ENCODE data around the gene RAB18.
"Not testable (repeated sequence)": the region's sequence is repeated elsewhere in the genome, so short reads cannot be mapped to it uniquely, and the experiment has no call there.

The RAB18 gene

DNA sequence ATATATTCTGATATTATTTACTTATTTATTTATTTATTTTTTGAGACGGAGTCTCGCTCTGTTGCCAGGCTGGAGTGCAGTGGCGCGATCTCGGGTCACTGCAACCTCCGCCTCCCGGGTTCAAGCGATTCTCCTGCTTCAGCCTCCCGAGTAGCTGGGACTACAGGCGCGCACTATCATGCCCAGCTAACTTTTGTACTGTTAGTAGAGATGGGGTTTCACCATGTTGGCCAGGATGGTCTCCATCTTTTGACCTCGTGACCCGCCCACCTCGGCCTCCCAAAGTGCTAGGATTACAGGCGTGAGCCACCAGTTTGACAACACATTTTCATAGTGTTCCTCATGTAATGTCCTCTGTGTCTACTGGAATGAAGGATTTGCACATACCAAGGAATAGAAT, 1.4 kb downstream of the RAB18 start:
- DNase-seq, result not testable (repeated sequence)

DNA sequence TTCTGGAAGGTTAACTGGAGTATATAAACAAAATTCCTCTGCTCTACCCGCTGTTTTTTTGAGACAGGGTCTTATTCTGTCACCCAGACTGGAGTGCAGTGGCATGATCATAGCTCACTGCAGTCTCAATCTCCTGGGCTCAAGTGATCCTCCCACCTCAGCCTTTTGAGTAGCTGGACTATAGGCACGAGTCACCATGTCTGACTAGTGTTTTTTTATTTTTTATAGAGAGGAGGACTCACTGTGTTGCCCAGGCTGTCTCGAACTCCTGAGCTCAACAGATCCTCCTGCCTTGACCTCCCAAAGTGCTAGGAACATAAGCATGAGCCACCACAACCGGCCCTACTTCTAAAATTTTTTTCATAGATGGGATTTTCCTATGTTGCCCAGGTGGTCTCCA, 2.2 kb downstream of the RAB18 start:
- no peak for DNase-seq

DNA sequence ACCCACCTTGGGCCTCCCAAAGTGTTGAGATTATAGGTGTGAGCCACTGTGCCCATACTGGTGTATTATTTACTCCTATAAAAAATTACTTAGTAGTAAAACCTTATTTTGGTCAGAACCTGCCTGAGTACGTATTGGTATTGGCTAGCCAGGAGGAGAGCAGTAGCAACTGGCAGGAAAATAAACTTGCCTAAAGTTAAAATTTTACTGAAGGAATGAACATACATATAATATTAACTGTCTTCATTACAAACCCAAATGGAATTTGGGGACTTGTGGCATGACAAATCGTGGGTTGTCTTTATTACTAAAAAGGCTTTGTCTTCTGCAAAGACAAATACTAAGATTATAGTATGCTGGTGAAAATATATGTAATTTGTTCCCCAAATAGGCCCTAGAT, 8.4 kb downstream of the RAB18 start:
- DNase-seq, result no peak

DNA sequence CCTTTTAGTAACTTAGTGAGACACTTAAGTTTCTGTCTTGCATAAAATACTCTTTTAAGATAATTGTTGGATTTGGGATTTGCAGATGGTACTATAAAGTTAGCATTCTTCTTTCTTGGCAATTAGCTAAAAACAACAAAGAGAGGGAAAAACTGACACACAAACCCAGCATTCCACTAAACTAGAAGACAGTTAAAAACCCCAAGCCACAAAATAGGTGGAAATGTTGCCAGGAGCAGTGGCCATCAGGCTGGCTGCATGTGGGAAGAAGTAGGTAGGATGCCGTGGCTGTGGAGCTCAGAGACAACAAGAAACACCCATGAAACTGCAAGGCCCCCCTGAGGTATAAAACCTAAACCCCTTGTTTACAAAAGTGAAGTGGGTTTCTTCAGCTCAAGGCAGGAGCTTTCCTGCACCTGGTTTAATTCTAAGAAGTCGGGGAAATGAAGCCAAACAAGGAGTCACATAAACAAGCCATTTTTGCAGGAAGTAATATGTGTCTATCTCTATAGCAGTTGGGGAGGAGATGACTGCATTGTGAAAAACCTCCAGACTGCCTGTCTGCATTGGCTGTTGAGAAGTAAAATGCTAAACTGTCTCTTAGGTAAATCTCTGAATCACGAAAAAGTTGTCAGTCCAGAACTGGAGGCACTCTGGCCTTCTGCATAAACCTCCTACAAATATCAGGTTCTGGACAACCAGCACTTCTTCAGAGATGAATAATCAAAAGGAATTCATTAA, 9.5 kb downstream of the RAB18 start:
- no peak for DNase-seq

DNA sequence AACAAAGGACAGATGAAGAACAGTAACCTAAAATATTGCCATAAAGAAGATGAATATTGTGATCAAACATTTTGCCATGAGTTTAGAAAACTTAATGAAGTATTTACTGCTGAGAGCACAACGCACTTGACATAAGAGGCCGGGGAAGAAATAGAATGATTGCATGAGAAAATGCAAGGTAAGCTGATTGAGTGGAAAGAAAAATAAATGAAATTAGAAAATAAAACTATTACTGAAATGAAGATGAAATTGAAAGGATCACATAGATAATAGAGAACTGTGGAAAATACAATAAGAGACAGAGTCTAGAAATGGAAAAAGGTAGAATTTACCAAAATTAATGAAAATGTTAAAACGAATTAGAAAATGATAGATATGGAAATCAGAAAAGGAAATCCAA, 10.1 kb downstream of the RAB18 start:
- DNase-seq, result no peak

DNA sequence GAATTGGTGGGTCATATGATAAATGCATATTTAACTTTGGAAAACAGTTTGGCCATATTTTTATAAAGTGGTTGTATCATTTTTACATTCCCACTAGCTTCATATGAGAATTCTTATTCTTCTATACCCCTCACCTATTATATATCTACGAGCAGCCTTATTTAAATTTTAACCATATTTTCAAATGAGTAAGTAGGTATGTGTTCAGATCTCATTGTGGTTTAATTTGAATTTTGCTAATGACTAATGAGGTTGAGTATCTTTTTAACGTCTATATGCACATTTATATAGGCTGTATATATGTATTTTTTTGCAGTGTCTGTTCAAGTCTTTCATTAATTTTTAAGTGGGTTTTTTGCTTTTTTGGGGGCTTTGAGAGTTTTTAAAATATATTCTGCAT, 14.2 kb downstream of the RAB18 start:
- DNase-seq, result no peak

- no peak for DNase-seq
Observed at GRCh38 chr10:27525819-27526218, 21.7 kb downstream of the RAB18 start.

DNA sequence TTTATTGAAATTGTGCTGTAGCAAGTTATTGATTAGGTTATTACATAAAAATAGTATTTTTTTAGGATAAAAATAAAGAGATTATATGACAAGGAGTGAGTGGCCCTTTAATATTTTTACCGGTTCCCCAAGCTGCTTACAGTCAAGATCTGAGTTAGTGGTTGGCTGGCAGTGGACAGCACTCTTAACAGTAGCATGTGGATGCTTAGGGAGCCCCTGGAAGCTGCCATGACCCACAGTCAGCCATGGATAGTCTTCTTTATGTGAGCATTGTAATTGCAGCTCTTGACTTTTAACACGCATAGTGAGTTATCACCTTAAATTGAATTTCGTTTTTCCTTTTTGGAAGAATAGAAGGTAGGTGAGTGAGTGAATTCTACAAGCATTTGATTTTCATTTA, 22.1 kb downstream of the RAB18 start:
- no peak for DNase-seq

- DNase-seq, result no peak
Observed at GRCh38 chr10:27527666-27528295, 23.7 kb downstream of the RAB18 start.

DNA sequence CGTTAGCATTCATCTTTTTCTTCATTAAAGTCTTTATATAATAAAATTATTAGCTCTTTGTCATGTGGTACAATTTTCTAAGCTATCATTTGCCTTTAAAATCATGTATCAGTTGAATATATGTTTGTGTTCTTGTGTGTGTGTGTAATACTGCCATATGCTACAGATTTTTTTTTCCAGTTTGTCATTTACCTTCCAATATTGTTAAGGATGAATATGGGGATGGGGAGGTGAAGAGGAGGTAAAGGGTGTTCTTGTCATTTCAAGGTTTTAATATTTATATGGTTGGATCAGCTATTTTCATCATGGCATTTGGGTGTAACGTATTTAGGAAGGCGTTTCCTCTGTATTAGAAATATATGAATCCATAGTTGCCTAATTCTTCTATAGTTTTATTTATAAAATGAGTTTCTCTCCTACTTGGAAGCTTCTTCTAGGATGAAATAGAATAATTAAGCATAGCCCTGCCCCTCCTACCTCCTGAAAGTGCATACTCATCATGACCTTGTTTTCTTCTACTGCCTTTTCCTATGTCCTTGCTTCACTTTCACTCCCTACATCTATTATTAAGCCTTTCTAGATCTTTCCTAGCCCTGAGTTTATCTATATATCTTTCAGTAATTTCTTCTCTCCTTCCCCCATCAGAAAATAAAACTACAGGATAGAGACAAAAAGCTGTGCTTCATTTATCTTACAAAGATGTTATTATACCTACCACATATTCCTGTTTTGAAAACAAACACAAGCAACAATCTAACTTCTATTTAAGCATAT, 25.1 kb downstream of the RAB18 start:
- no peak for DNase-seq

DNA sequence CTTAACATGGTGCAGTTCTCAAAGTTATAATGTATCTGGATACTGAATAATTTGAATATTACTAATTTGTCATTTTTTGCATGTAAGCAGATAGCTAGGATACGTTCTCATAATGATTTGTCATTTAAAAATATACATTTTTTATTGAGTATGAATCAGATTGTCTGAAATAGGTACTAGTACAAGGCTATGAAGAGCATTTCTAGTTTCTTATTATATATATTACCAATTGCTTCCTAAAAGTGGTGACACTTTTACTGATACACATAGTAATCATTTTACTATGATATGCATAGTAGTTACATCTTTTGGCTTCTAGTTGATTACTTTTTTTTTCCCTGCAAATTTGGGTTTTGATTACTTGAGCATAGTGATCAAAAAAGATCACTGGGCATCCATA, 26.4 kb downstream of the RAB18 start:
- no peak for DNase-seq

GRCh38 chr10:27531336-27531847, 27.3 kb downstream of the RAB18 start:
- DNase-seq, result no peak

- DNase-seq, result no peak
Observed at GRCh38 chr10:27534161-27534700, 30.1 kb downstream of the RAB18 start.

DNA sequence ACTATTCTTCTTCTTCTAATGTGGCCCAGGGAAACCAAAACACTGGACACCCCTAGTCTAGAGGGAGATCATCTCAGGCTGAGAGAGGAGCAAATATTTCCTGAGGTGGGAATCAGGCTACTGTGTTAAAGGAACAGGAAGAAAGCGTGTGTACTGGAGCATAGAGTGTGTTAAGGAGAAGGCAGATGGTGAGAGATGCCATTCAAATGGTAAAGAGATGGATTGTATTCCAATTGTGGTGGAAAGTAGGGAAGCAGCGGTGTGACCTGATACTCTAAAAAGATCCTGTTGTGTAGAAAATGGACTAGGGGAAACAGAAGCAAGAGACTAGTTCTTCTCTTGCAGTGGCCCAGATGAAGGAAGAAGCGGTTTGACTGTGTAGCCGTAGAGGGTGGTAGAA, 31.2 kb downstream of the RAB18 start:
- no peak for DNase-seq

DNA sequence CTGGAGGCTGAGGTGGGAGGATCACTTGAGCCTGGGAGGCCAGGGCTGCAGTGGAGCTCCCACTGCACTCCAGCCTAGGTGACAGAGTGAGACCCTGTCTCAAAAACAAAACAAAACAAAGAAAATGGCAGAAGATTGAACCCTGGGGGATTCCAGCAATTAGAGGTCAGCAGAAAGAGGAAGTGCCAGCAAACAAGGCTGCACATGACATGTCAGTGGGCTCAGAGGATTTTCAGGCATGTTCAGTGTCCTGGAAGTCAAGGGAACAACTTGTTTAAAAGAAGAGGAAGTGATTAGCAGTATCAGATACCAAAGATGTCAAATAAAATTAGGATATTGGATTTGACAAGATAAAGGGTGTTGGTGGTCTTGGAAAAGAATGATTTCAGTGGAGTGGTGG, 32.3 kb downstream of the RAB18 start:
- DNase-seq, result no peak

- DNase-seq, result no peak
Observed at GRCh38 chr10:27537166-27537565, 33.1 kb downstream of the RAB18 start.

DNA sequence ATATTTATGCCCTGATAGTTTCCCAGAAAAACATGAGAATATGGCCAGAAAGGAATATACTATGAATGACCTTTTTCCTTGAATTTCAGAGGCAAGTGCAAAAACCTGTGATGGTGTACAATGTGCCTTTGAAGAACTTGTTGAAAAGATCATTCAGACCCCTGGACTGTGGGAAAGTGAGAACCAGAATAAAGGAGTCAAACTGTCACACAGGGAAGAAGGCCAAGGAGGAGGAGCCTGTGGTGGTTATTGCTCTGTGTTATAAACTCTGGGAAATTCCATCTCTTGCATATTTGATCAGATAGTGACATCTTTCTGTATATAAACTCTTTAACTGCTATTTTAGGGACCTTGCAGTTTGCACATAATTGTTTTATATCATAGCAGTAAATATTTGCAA, 33.7 kb downstream of the RAB18 start:
- DNase-seq, result no peak

DNA sequence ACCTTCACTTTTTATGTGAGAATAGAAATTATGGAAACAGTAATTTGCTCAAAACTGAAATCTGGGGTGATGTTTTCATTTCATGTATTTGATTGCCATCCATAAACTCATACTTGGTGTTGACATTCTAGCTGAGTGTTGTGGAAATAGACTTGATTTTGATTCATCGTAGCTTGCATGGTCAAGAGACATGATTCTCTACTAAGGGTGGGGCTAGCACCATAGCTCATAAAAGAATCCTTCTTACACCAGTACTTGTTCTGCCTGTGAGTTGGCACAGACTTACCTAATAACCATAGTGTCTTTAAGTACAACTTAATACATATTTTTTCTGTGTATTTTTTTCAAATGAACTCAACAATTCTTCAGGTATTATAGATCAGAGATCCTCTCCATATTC, 36.6 kb downstream of the RAB18 start:
- DNase-seq, result no peak

DNA sequence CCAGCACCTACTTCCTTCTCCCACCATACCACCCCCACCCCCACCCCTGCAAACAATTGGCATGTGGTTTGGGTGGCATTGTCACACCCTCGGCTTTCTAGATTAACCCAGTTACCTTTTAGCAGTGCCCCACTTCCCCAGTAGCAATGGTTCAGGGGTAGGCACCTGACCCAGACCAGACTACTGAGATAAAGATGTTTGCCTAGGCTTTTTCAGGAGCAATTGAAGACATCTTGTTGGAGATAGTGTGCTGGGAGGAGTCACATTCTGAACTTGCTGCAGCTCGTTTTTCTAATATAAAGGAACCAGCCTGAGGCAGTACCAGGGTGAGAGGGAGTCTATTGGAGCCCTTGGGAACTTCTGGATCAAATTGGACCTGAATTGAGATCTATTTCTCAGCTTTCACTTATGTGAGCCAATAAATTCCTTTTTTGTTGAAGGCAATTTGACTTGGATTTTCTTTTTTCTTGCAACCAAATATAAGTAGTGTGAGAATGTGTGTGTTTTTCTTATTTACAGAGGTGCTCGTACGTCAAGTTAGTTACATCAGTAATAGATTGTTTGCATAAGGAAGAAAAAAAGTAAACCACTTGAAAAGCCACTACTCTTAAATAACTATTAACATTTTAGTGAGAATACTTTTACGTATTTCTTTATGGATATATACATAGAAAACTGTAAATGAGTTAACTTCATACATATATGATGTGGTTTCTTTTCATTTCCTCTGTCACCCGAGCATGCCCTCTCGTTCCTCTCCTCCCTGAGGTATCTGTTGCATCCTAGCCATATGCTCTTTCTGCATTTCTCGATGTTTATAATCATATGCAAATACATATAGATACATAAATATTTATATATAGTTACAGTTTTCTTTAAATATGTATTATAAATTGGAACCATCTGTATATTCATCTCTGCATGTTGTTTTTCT, 38.0 kb downstream of the RAB18 start:
- no peak for DNase-seq

GRCh38 chr10:27542812-27543211, 38.7 kb downstream of the RAB18 start:
- DNase-seq, result no peak

DNA sequence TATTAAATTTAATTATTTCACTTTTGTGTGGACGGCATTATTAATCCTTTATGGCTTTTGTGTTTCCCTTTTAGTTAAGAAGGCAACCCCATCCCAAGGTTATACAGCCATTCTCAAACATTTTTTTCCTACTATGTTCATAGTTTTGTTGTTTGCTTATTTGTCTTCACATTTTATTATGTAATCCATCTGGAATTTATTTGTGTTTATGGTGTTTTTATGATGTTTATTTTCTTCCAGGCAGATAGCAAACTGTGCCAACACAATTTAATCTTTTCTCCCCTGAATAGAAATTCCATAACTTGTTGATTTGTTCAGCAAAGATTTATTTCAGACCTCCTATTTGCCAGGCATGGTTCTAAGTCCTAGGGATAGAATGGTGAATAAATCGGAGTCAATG, 42.9 kb downstream of the RAB18 start:
- no peak for DNase-seq

DNA sequence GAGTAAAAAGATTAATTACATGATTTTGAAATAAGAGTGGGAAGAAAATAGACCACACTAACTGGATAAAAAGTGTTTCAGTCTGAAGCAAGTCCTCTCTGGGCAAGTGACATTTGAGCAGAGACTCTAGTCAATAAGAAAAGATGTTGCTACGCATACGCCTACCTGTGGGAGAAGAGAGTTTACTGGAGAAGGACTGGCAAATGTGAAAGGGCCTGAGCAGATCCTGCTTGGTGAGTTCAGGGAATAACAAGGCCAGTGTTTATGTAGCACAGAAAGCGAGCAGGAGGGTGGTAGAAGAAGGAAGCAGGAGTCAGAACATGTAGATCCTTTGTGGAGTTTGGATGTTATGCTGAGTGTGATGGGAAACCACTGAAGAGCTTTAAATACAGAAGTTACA, 43.4 kb downstream of the RAB18 start:
- DNase-seq, result no peak

GRCh38 chr10:27550823-27551222, 46.7 kb downstream of the RAB18 start:
- DNase-seq, result no peak
